SK-N-SH (cell line): ENCODE measurements around the gene NACA2. TPM values are rescaled to one million over a fixed set of nuclear protein-coding genes. Genes with fewer than 3 reads are reported as not detected.
"Not testable (repeated sequence)": the region's sequence is repeated elsewhere in the genome, so short reads cannot be mapped to it uniquely, and the experiment has no call there.

ENCODE experiments used
- CTCF ChIA-PET: fragments of 300-600, 350-600 bp; formaldehyde crosslinking; extraction: SDS; loops from one replicate; lab custom pipeline; 2021; lab: Yijun Ruan, JAX
- POLR2A ChIA-PET: fragments of 350-600 bp; sonication (Branson Sonifier 250); formaldehyde crosslinking; extraction: SDS; loops from one replicate; lab custom pipeline; 2020; ENCODE audit warnings: antibody characterized with exemption, inconsistent platforms; lab: Yijun Ruan, JAX
- DNase-seq: peaks from one replicate; pipeline ENCODE4 v3.0.0; 2012
- H2AFZ ChIP-seq: fragments of 200-600 bp; sonication (generic); 2 replicates; pipeline ENCODE4 v1.8.1; 2016; ENCODE audit warnings: antibody characterized with exemption, mild to moderate bottlenecking, low read depth
- H3F3A ChIP-seq: fragments of 200-600 bp; sonication (generic); replicated peaks from 2 replicates; pipeline ENCODE3; 2016; ENCODE audit warnings: antibody characterized with exemption, mild to moderate bottlenecking; ENCODE audit not compliant: insufficient read depth
- H3K27ac ChIP-seq, 2 experiments: fragments of 200-500 bp in 1 of 2; fragments of 200-600 bp in 1 of 2; sonication (Bioruptor generic) in 1 of 2; sonication (generic), shearing (Covaris generic) in 1 of 2; 2 replicates each; pipeline versions ENCODE4 v1.5.1 to v1.6.1; 2014 to 2016; ENCODE audit warnings: low read depth in 2 of 2, inconsistent platforms in 1 of 2, low read length in 1 of 2, mild to moderate bottlenecking in 1 of 2, mixed read lengths in 1 of 2
- H3K27me3 ChIP-seq: fragments of 200-600 bp; sonication (generic), shearing (Covaris generic); 2 replicates; pipeline ENCODE4 v1.6.1; 2016; ENCODE audit warnings: mixed run types; ENCODE audit not compliant: insufficient read depth
- H3K36me3 ChIP-seq, 2 experiments: fragments of 200-500 bp in 1 of 2; fragments of 200-600 bp in 1 of 2; sonication (Bioruptor generic) in 1 of 2; sonication (generic) in 1 of 2; replicated peaks in 1 of 2; 2 replicates each; pipeline versions ENCODE3 to v1.5.1; 2014 to 2016; ENCODE audit warnings: low read length in 1 of 2, mild to moderate bottlenecking in 1 of 2; ENCODE audit not compliant: insufficient read depth in 2 of 2, control insufficient read depth in 1 of 2
- H3K4me1 ChIP-seq, 2 experiments: fragments of 200-500 bp in 1 of 2; fragments of 200-600 bp in 1 of 2; sonication (Bioruptor generic) in 1 of 2; sonication (generic), shearing (Covaris generic) in 1 of 2; 2 replicates each; pipeline versions ENCODE4 v1.5.1 to v1.6.1; 2014 to 2016; ENCODE audit warnings: low read depth in 1 of 2, low read length in 1 of 2, mixed run types in 1 of 2; ENCODE audit not compliant: insufficient read depth in 2 of 2, control insufficient read depth in 1 of 2
- H3K4me2 ChIP-seq: fragments of 200-600 bp; sonication (generic), shearing (Covaris generic); 2 replicates; pipeline ENCODE4 v1.6.1; 2017; ENCODE audit warnings: mixed run types
- H3K4me3 ChIP-seq, 2 experiments: fragments of 200-500 bp in 1 of 2; fragments of 200-600 bp in 1 of 2; sonication (Bioruptor generic) in 1 of 2; sonication (generic), shearing (Covaris generic) in 1 of 2; 2 replicates each; pipeline versions ENCODE4 v1.5.1 to v1.8.1; 2014 to 2016; ENCODE audit warnings: low read depth in 2 of 2, inconsistent platforms in 1 of 2, low read length in 1 of 2, mild to moderate bottlenecking in 1 of 2, mixed read lengths in 1 of 2, moderate library complexity in 1 of 2
- H3K79me2 ChIP-seq: fragments of 200-600 bp; sonication (generic); 2 replicates; pipeline ENCODE4 v1.8.1; 2017; ENCODE audit warnings: mild to moderate bottlenecking; ENCODE audit not compliant: insufficient read depth
- H3K9ac ChIP-seq: fragments of 200-600 bp; sonication (generic); 2 replicates; pipeline ENCODE4 v1.6.1; 2017; ENCODE audit warnings: mixed run types
- H3K9me2 ChIP-seq: fragments of 200-600 bp; sonication (generic); 2 replicates; pipeline ENCODE4 v1.6.1; 2017; ENCODE audit warnings: mixed run types
- H3K9me3 ChIP-seq: fragments of 200-600 bp; sonication (generic); 2 replicates; pipeline ENCODE4 v1.6.1; 2017; ENCODE audit warnings: mixed run types, mild to moderate bottlenecking, moderate library complexity
- H4K20me1 ChIP-seq: fragments of 200-600 bp; sonication (generic); 2 replicates; pipeline ENCODE4 v1.6.1; 2017; ENCODE audit warnings: mild to moderate bottlenecking, mixed run types; ENCODE audit not compliant: insufficient read depth
- CHD2 ChIP-seq: fragments of 150-350 bp; IDR thresholded peaks from 2 replicates; pipeline ENCODE4 v1.6.1; 2018; ENCODE audit warnings: low read length; ENCODE audit not compliant: partially characterized antibody
- EP300 ChIP-seq, 2 experiments: IDR thresholded peaks; 2 replicates each; pipeline versions ENCODE4 v1.4.0 to v1.6.1; 2012; ENCODE audit warnings: borderline replicate concordance in 1 of 2, low read depth in 1 of 2, low read length in 1 of 2
- EZH2phosphoT487 ChIP-seq: fragments of 200-600 bp; sonication (generic); IDR thresholded peaks from 2 replicates; pipeline ENCODE4 v1.6.1; 2017; ENCODE audit warnings: low read depth, mixed run types, mild to moderate bottlenecking, antibody characterized with exemption, moderate library complexity, borderline replicate concordance
- FOSL2 ChIP-seq: IDR thresholded peaks from 2 replicates; pipeline ENCODE4 v1.4.0; 2012; ENCODE audit warnings: low read depth, mild to moderate bottlenecking, moderate library complexity, borderline replicate concordance
- FOXJ3 ChIP-seq: sonication (generic); formaldehyde crosslinking; IDR thresholded peaks from 2 replicates; pipeline ENCODE4 v1.5.1; 2020; ENCODE audit warnings: mild to moderate bottlenecking, missing genetic modification reagents
- FOXM1 ChIP-seq: IDR thresholded peaks from 2 replicates; pipeline ENCODE4 v1.4.0; 2012; ENCODE audit warnings: low read depth, mild to moderate bottlenecking
- GABPA ChIP-seq: IDR thresholded peaks from 2 replicates; pipeline ENCODE4 v1.4.0; 2012; ENCODE audit warnings: low read depth, mild to moderate bottlenecking
- MEF2A ChIP-seq: IDR thresholded peaks from 2 replicates; pipeline ENCODE4 v1.4.0; 2012; ENCODE audit warnings: low read depth, borderline replicate concordance
- MXI1 ChIP-seq: IDR thresholded peaks from 2 replicates; pipeline ENCODE4 v1.6.1; 2012; ENCODE audit warnings: mild to moderate bottlenecking, low read depth, low read length, improper control_type of control experiment
- NRF1 ChIP-seq: IDR thresholded peaks from 2 replicates; pipeline ENCODE4 v1.6.1; 2012; ENCODE audit warnings: low read depth, mild to moderate bottlenecking, low read length
- POLR2AphosphoS5 ChIP-seq: IDR thresholded peaks from 2 replicates; pipeline ENCODE4 v1.6.1; 2012; ENCODE audit warnings: low read depth, low read length
- RAD21 ChIP-seq: IDR thresholded peaks from 2 replicates; pipeline ENCODE4 v1.6.1; 2012; ENCODE audit warnings: mild to moderate bottlenecking, low read length
- RCOR1 ChIP-seq: fragments of 150-350 bp; IDR thresholded peaks from 2 replicates; pipeline ENCODE4 v1.6.1; 2017; ENCODE audit warnings: antibody characterized with exemption, low read length
- RXRA ChIP-seq: IDR thresholded peaks from 2 replicates; pipeline ENCODE4 v1.4.0; 2012; ENCODE audit warnings: low read depth, mild to moderate bottlenecking, borderline replicate concordance
- SIN3A ChIP-seq: IDR thresholded peaks from 2 replicates; pipeline ENCODE4 v1.6.1; 2012; ENCODE audit warnings: low read depth, mild to moderate bottlenecking, low read length, moderate library complexity, borderline replicate concordance
- SMC3 ChIP-seq: IDR thresholded peaks from 2 replicates; pipeline ENCODE4 v1.6.1; 2012; ENCODE audit warnings: low read depth, low read length, improper control_type of control experiment
- TEAD4 ChIP-seq: IDR thresholded peaks from 2 replicates; pipeline ENCODE4 v1.4.0; 2012; ENCODE audit warnings: mild to moderate bottlenecking, borderline replicate concordance; ENCODE audit not compliant: insufficient read depth
- USF1 ChIP-seq: IDR thresholded peaks from 2 replicates; pipeline ENCODE4 v1.4.0; 2012; ENCODE audit warnings: low read depth, borderline replicate concordance
- YY1 ChIP-seq: IDR thresholded peaks from 2 replicates; pipeline ENCODE4 v1.4.0; 2012; ENCODE audit warnings: low read depth, mild to moderate bottlenecking
- WGBS: methylation state at CpG from one replicate; pipeline ENCODE4 v1.1.6; 2017; ENCODE audit warnings: low lambda C conversion rate; 5-methylcytosine and 5-hydroxymethylcytosine counted together
- polyA plus RNA-seq, 3 experiments: library from polyadenylated mRNA; depleted of rRNA; stranded (reverse); fragments of >200 nt; gene quantifications; 2 replicates each; pipeline ENCODE4 v1.2.3, GENCODE V29; 2012
- TF ChIP-seq, protein P1 (sequence below): fragments of 150-350 bp; IDR thresholded peaks from 2 replicates; pipeline ENCODE4 v1.6.1; 2017; ENCODE audit warnings: antibody characterized with exemption, low read length, low read depth, borderline replicate concordance

Gene NACA2
- polyA plus RNA-seq, 1 of the 3 experiments (the other 2 are of a cell fraction): not detected

GRCh38 chr17:61586622-61587021 is 4.4 kb downstream of the NACA2 start:
- H3K36me3 ChIP-seq, DNase-seq, H3K4me3 ChIP-seq, POLR2A ChIA-PET, H3K9ac ChIP-seq, H4K20me1 ChIP-seq, H2AFZ ChIP-seq, H3K27ac ChIP-seq, H3F3A ChIP-seq, H3K4me2 ChIP-seq, H3K27me3 ChIP-seq, H3K9me2 ChIP-seq, H3K79me2 ChIP-seq, H3K9me3 ChIP-seq, H3K4me1 ChIP-seq: not testable (repeated sequence)
- 45% methylated on average over 3 of the region's 3 CpGs for WGBS
- CTCF ChIA-PET: interaction anchor here (10.9 kb wide), 1 partner anchor 170 kb away, joined by 177 read pairs; no protein-coding TSS in a partner anchor

DNA sequence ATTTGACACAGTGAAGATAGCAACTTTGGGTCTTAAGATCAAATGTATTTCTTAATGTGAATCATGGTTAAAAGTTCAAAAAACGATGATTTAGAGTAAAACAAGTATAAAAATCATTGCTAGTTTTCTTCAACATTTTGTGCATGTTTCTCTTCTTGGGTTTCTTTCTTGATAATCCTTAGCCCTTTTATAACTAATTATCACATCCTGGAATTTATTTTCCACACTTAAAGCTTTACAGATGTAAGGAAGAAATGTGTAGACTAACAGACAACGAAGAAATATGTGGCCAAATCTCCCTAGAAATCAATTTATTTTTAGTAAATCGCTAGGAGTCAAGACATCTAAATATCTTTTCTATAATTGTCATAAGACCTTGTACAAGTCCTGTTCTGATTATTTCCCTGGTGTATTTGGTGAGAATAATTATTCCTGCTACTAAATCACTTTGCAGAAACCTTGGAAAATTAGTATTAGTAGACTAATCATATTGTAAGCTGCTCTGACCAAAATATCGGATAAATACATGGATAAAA is 4.9 kb downstream of the NACA2 start:
- Histone ChIP-seq H3K4me3 (no peak overlapping the region), H3K9me3 (no peaks in the 10 kb centered on the region), H3K79me2 (no peaks in the 10 kb centered on the region), H3K9ac (no peak overlapping the region), H3K36me3 (no peaks in the 10 kb centered on the region), H3K9me2 (no peaks in the 10 kb centered on the region), H4K20me1 (no peaks in the 10 kb centered on the region)
- no peak for DNase-seq
- CTCF ChIA-PET: interaction anchor here (1.8 to 10.9 kb wide), 3 partner anchors 12 to 251 kb away, joined by 7 to 177 read pairs (median 36); no protein-coding TSS in a partner anchor
- WGBS: 75% methylated on average over 4 of the region's 4 CpGs
- no peak for TF ChIP-seq RAD21
- TF ChIP-seq, all 33 proteins: peak for 0
- Histone ChIP-seq H3F3A (no peaks in the 10 kb centered on the region), H2AFZ (no peak overlapping the region), H3K4me1 (peaks cover 5 to 14% of the 10 kb centered on the region in 2 experiments; a peak in 3 of 4 replicates), H3K4me2 (no peak overlapping the region), H3K27me3 (no peaks in the 10 kb centered on the region), H3K27ac (no peak overlapping the region)
- POLR2A ChIA-PET: no interaction called here

GRCh38 chr17:61584866-61585265 is 6.2 kb downstream of the NACA2 start:
- CTCF ChIA-PET: interaction anchor here (0.7 to 10.9 kb wide), 12 partner anchors 9 to 864 kb away, joined by 3 to 177 read pairs (median 4); no protein-coding TSS in a partner anchor
- H2AFZ ChIP-seq: no peak overlapping the region
- H4K20me1 ChIP-seq: no peaks in the 10 kb centered on the region
- H3F3A ChIP-seq: no peaks in the 10 kb centered on the region
- H3K9ac ChIP-seq: no peak overlapping the region
- no peaks in the 10 kb centered on the region for H3K36me3 ChIP-seq
- WGBS: 59% methylated on average over 2 of the region's 2 CpGs
- no peak overlapping the region for H3K4me3 ChIP-seq
- peak; percentile 29 for DNase-seq
- POLR2A ChIA-PET: interaction anchor here (1.2 kb wide), 1 partner anchor 173 kb away, joined by 4 read pairs; no protein-coding TSS in a partner anchor
- no peak overlapping the region for H3K4me2 ChIP-seq
- no peaks in the 10 kb centered on the region for H3K79me2 ChIP-seq
- no peaks in the 10 kb centered on the region for H3K9me2 ChIP-seq
- peaks cover 13 to 25% of the 10 kb centered on the region in 2 experiments; a peak in 3 of 4 replicates for H3K4me1 ChIP-seq
- H3K9me3 ChIP-seq: no peaks in the 10 kb centered on the region
- peak overlapping the region in 1 of 2 experiments; percentile 79; a peak in 2 of 4 replicates for H3K27ac ChIP-seq
- H3K27me3 ChIP-seq: no peaks in the 10 kb centered on the region
- TF ChIP-seq EZH2phosphoT487 (no peak), RCOR1 (peak; percentile 98), POLR2AphosphoS5 (no peak), RXRA (no peak), USF1 (no peak), NRF1 (no peak), FOXM1 (no peak), RAD21 (peak; percentile 31; the same call in 1 of the 2 replicates), FOXJ3 (no peak), MXI1 (0 out of 2 replicates have a peak, but pooled peaks have one; percentile 60), FOSL2 (no peak), EP300 (IDR thresholded peaks at IDR 0.05; ENCODE audit: borderline replicate concordance in 1 of 2, low read depth in 1 of 2, low read length in 1 of 2) (peak in 1 of 2 experiments; percentile 94; a peak in 2 of 4 replicates), TEAD4 (no peak), MEF2A (no peak), YY1 (no peak), GABPA (no peak), SIN3A (no peak), CHD2 (peak; percentile 83), SMC3 (no peak)
- TF ChIP-seq, protein P1, sequence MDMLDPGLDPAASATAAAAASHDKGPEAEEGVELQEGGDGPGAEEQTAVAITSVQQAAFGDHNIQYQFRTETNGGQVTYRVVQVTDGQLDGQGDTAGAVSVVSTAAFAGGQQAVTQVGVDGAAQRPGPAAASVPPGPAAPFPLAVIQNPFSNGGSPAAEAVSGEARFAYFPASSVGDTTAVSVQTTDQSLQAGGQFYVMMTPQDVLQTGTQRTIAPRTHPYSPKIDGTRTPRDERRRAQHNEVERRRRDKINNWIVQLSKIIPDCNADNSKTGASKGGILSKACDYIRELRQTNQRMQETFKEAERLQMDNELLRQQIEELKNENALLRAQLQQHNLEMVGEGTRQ: no peak
